Adrenal gland (tissue), 19 donors: ENCODE measurements around the gene BOLA2B. TPM values are rescaled to one million over a fixed set of nuclear protein-coding genes. Genes with fewer than 3 reads are reported as not detected.
A peak's percentile ranks its signal among the peaks of the same experiment; 100 is the strongest.
"Not testable (repeated sequence)": the region's sequence is repeated elsewhere in the genome, so short reads cannot be mapped to it uniquely, and the experiment has no call there.

ENCODE experiments used
- DNase-seq, 7 donors: peaks; one replicate each; pipeline ENCODE4 v3.0.0-alpha.2; 2019 to 2020
- H3K27ac ChIP-seq, 5 donors: fragments of 200-600 bp; sonication (generic) in 4 of 5; 1 replicate in 3 of 5; 2 replicates in 2 of 5; pipeline versions ENCODE4 v1.5.1 to v1.8.0; 2016 to 2020; ENCODE audit warnings: mild to moderate bottlenecking in 1 of 5
- H3K27me3 ChIP-seq: fragments of 200-600 bp; 2 replicates; pipeline ENCODE4 v1.8.0; 2021
- H3K36me3 ChIP-seq, 2 donors: fragments of 200-600 bp; replicated peaks in 1 of 2; 1 replicate in 1 of 2; 2 replicates in 1 of 2; pipeline versions ENCODE4 v1.5.1 to v1.8.0; 2018 to 2022
- H3K4me1 ChIP-seq, 2 donors: fragments of 200-600 bp; replicated peaks in 1 of 2; 1 replicate in 1 of 2; 2 replicates in 1 of 2; pipeline versions ENCODE4 v1.5.1 to v1.8.0; 2018 to 2021
- H3K4me3 ChIP-seq, 4 donors: fragments of 200-600 bp; sonication (generic) in 3 of 4; one replicate each; pipeline ENCODE4 v1.5.1; 2016 to 2018
- H3K9me3 ChIP-seq, 3 donors: fragments of 200-600 bp; sonication (generic) in 1 of 3; replicated peaks in 1 of 3; 1 replicate in 2 of 3; 2 replicates in 1 of 3; pipeline versions ENCODE4 v1.5.1 to v1.8.0; 2016 to 2021
- WGBS, 4 donors: extraction: QIAGEN DNeasy Blood & Tissue Kit in 2 of 4; methylation state at CpG; one replicate each; pipeline versions ENCODE4 v1.1.5 to v1.1.7; 2013 to 2017; 5-methylcytosine and 5-hydroxymethylcytosine counted together
- intact Hi-C, 2 donors: fragments of 100-400 bp; cut with DNase I; formaldehyde crosslinking; loops; one replicate each; pipeline versions ENCODE4 v1.14.1 to v1.15.0; 2022 to 2023
- long read RNA-seq, 10 donors: library from polyadenylated mRNA in 3 of 10; unstranded in 2 of 10; stranded (forward) in 1 of 10; transcript quantifications; one replicate each; pipeline ENCODE4 v2.0.0 and lab custom pipeline, GENCODE V29; 2021 to 2026
- polyA plus RNA-seq, 3 donors: library from polyadenylated mRNA; stranded (reverse); fragments of 200-250 nt in 2 of 3; fragments of 350-450 nt in 1 of 3; fragmentation: Illumina TruSeq in 1 of 3; extraction: RNeasy Lipid Tissue Mini Kit (QIAGEN cat#74804) in 1 of 3; gene quantifications; one replicate each; pipeline ENCODE4 v1.2.3, GENCODE V29; 2013 to 2014
- total RNA-seq, 9 donors: library from RNA; depleted of rRNA in 4 of 9; stranded (reverse); fragments of >200 nt in 4 of 9; fragments of 120-200 nt in 1 of 9; fragmentation: NEBNext Ultra II Directional in 1 of 9; extraction: Animal tissue kit (Norgen Biotek cat#: 25700) in 1 of 9; gene quantifications; one replicate each; pipeline versions ENCODE4 v1.1.0 to v1.2.4, GENCODE V29; 2013 to 2023
- donor health status: healthy with polysubstance abuse.
- donor health status: Bipolar disorder and iron deficiency.
- donor health status: DM: yes; HTN: yes; CAD: no.
- donor health status: DM: no; HTN: no; CAD: no.
- donor health status: DM: no; HTN: no; CAD: no.
- donor health status: DM: yes; HTN: yes; CAD: no.

BOLA2B gene
- total RNA-seq, result 100 to 1,000 TPM in 6 of 9 donors, 10 to 100 TPM in 3; 55.1 to 449 (median 143) TPM
- polyA plus RNA-seq, result 100 to 1,000 TPM in 2 of 3 donors, 10 to 100 TPM in 1; 96.4 to 329 (median 250) TPM
- long read RNA-seq, donor 1, transcript BOLA2B-202 (2 exons, 307 nt), result minor isoform, 10 of 70 reads
- long read RNA-seq, donor 1, transcript BOLA2B-201 (3 exons, 1,012 nt), result major isoform, 57 of 70 reads
- long read RNA-seq, donor 1, partial matches to known transcripts, result 0 of 70 reads
- long read RNA-seq, donor 1, other reads (novel, unspliced or antisense), result 0 of 70 reads
- long read RNA-seq, donor 2, transcript BOLA2B-201 (3 exons, 1,012 nt), result major isoform, 19 of 24 reads
- long read RNA-seq, donor 2, partial matches to known transcripts, result 0 of 24 reads
- long read RNA-seq, donor 2, other reads (novel, unspliced or antisense), result 0 of 24 reads
- long read RNA-seq, donor 3, transcript BOLA2B-201 (3 exons, 1,012 nt), result major isoform, 42 of 48 reads
- long read RNA-seq, donor 3, partial matches to known transcripts, result 0 of 48 reads
- long read RNA-seq, donor 3, other reads (novel, unspliced or antisense), result 0 of 48 reads
- long read RNA-seq, donor 4, transcript BOLA2B-201 (3 exons, 1,012 nt), result major isoform, 17 of 18 reads
- long read RNA-seq, donor 4, partial matches to known transcripts, result 0 of 18 reads
- long read RNA-seq, donor 4, other reads (novel, unspliced or antisense), result 0 of 18 reads
- long read RNA-seq, donor 5, transcript BOLA2B-201 (3 exons, 1,012 nt), result major isoform, 25 of 34 reads
- long read RNA-seq, donor 5, transcript BOLA2B-202 (2 exons, 307 nt), result minor isoform, 7 of 34 reads
- long read RNA-seq, donor 5, partial matches to known transcripts, result 0 of 34 reads
- long read RNA-seq, donor 5, other reads (novel, unspliced or antisense), result 1 of 34 reads
- long read RNA-seq, donor 6, transcript BOLA2B-201 (3 exons, 1,012 nt), result major isoform, 18 of 20 reads
- long read RNA-seq, donor 6, partial matches to known transcripts, result 0 of 20 reads
- long read RNA-seq, donor 6, other reads (novel, unspliced or antisense), result 0 of 20 reads
- long read RNA-seq, donor 7, transcript BOLA2B-201 (3 exons, 1,012 nt), result major isoform, 23 of 27 reads
- long read RNA-seq, donor 7, partial matches to known transcripts, result 0 of 27 reads
- long read RNA-seq, donor 7, other reads (novel, unspliced or antisense), result 0 of 27 reads
- long read RNA-seq, donor 8, transcript BOLA2B-201 (3 exons, 1,012 nt), result major isoform, 31 of 40 reads
- long read RNA-seq, donor 8, partial matches to known transcripts, result 0 of 40 reads
- long read RNA-seq, donor 8, other reads (novel, unspliced or antisense), result 0 of 40 reads
- long read RNA-seq, donor 9, transcript BOLA2B-201 (3 exons, 1,012 nt), result major isoform, 14 of 19 reads
- long read RNA-seq, donor 9, partial matches to known transcripts, result 0 of 19 reads
- long read RNA-seq, donor 9, other reads (novel, unspliced or antisense), result 0 of 19 reads
- long read RNA-seq, donor 10, transcript BOLA2B-201 (3 exons, 1,012 nt), result major isoform, 14 of 19 reads
- long read RNA-seq, donor 10, partial matches to known transcripts, result 0 of 19 reads
- long read RNA-seq, donor 10, other reads (novel, unspliced or antisense), result 0 of 19 reads

DNA sequence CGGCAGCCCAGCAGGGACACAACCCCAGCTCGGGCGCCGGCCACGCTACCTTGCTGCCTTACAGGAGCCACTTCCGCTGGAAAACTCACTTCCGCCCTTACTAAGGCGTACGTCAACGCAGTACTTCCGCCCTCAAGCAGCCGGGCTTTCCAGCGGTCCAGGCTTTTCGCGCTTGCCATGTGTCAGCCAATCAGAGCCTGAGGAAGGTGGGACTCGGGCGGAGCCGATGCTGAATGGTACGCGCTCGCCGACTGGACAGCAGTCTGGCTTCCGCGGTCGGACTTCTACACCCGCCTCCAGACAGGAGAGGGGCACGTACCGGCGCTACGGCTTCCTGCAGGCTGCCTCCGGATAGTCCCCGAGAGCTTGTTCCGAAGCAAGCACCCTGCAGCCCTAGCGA is at the start of gene BOLA2B, which contains the start of gene SLX1A:
TSS of gene BOLA2B (minus strand) at position 52 of the 400 bp plus-strand sequence. CDS start 71 bp downstream, outside the sequence.
TSS of gene SLX1A (plus strand) at position 261 of the 400 bp plus-strand sequence. CDS start 210 bp downstream, outside the sequence.
- H3K36me3 ChIP-seq, H3K27me3 ChIP-seq, DNase-seq, H3K4me1 ChIP-seq, intact Hi-C loops, H3K9me3 ChIP-seq: not testable (repeated sequence)
- Histone ChIP-seq H3K27ac (peak within 1 kb of the TSS in 1 of 5 donors; percentile 40), H3K4me3 (peak within 1 kb of the TSS in 1 of 4 donors; percentile 48)
- no CpG with 5 or more reads among the region's 34 CpGs for WGBS, 4 donors

DNA sequence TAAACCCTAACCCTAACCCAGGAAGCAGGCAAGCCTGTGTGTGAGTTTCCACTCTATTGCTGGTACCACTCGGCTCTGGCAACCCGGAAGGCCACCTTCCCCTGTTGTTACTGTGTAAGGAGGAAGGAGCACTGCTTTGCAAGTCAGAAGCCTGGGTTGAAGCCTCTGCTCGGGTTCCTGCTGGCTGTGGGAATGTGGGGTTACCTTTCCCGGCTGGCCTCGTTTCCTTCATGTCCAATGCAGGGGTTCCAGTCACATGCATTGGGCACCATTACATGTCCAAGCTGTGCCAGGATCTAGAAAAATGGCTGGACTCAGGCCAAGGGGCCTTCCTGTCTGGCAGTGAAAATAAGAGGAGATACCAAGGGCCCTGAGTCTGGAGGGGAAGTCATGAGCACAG is 23.6 kb upstream of the BOLA2B start:
- H3K27me3 ChIP-seq, H3K4me3 ChIP-seq, H3K9me3 ChIP-seq, H3K4me1 ChIP-seq, H3K36me3 ChIP-seq, H3K27ac ChIP-seq, intact Hi-C loops: not testable (repeated sequence)
- WGBS, 4 donors, result 57 to 76% (median 61%) methylated on average over 3 of the region's 5 CpGs; no CpG with 5 or more reads in 1 of the 4 donors
- peak in 4 of 7 donors; percentile 0 to 40 (median 8) for DNase-seq

DNA sequence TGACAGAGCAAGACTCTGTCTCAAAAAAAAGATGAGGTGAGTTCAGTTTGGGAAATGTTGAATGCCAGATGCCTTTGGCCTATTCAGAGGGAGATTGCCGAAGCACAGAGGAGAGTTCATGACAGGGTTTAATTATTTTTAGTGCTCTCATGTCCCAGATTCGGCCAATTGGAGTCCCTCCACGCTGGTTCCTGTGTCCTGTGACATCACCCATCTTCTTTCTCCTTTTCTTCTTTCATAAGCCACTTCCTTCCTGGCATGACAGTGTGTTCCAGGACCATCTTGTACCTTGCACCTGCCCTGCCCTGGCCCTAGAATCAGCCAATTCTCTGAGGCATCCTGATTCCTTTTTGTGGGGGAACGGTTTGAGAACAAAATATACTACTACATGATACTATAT is 17.9 kb upstream of the BOLA2B start:
- H3K4me1 ChIP-seq, H3K9me3 ChIP-seq, DNase-seq, H3K36me3 ChIP-seq, H3K27me3 ChIP-seq, H3K4me3 ChIP-seq, H3K27ac ChIP-seq, intact Hi-C loops: not testable (repeated sequence)
- WGBS, 4 donors, result no CpG with 5 or more reads among the region's 4 CpGs

DNA sequence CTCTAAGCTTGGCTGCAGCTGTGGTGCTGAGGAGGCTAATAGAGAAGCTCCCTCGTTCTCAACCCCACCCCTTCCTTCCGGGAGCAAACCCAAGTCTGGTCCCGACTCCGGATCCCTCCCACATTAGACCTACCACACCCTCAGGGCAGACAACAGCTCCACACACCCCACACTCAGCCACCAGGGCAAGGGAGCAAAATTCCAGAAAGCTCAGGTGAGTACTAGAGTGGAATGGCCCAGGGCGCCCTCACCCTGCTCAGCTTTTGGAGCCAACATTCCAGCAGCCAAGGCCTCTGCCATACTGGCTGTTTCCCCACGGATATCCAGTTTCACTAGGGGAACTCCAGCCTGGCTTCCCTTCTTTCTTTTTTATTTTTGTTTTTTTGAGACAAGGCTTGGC is 15.6 kb upstream of the BOLA2B start:
- peak in 5 of 7 donors; percentile 10 to 54 (median 31) for DNase-seq
- H3K4me1 ChIP-seq, H3K4me3 ChIP-seq, H3K9me3 ChIP-seq, intact Hi-C loops, H3K27ac ChIP-seq, H3K36me3 ChIP-seq, H3K27me3 ChIP-seq: not testable (repeated sequence)
- 22 to 39% methylated on average over 4 of the region's 6 CpGs; no CpG with 5 or more reads in 2 of the 4 donors for WGBS, 4 donors

DNA sequence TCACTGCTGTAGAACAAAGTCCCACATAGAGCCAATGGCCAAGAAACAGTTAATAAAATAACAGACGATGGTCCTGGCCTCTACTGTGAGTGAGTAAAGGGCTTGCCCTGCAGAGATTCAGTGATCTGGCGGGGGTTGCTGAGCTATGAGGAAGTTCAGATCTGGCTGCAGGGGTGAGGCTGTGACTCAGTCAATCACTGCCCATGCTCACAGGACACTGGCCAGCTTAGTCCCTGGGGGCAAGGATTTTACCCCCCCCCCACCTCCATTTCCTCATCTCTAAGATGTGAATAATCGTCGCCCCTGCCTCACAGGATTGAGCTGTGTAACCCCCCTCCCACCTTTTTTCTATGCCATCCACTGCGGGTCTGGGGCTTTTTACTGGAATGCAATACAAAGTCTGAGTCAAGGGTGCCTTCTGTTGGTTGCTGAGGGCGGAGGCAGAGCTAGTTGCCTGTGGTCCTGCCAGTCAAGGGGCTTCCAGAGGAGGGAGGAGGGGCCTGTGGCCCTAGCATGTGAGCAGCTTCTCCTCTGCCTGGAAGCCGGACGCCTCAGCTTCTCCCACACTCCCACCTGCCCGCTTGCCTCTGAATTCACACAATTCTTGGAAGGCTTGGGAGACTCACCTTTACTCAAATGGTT is 13.7 kb upstream of the BOLA2B start:
- WGBS, 4 donors, result 14 to 63% methylated on average over 2 of the region's 9 CpGs; no CpG with 5 or more reads in 2 of the 4 donors
- H3K4me1 ChIP-seq, H3K36me3 ChIP-seq, H3K4me3 ChIP-seq, H3K27me3 ChIP-seq, H3K27ac ChIP-seq, H3K9me3 ChIP-seq, intact Hi-C loops: not testable (repeated sequence)
- DNase-seq, result peak in 6 of 7 donors; percentile 3 to 46 (median 16)

DNA sequence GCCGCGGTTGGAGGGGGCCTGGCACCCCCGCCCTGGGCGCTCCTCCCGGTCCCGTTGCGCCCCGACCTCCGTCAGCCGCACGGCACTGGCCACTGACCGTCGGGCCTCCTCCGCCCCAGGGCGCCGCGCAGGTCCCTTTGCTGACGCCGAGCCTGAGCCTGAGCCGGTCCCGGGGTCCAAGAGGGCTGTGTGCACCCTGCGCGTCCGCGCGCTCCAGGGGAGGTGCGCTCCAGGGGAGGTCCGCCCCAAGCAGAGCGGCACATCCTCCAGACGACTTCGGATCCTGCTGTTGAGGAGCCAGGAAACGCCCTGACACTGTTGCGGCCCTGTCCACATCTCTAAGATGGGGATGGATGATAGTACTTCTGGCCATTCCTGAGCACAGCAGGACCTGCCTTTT is 12.8 kb upstream of the BOLA2B start:
- H3K4me1 ChIP-seq, H3K9me3 ChIP-seq, H3K27me3 ChIP-seq, H3K36me3 ChIP-seq, intact Hi-C loops, H3K27ac ChIP-seq, DNase-seq: not testable (repeated sequence)
- H3K4me3 ChIP-seq, result peak overlapping the region in 1 of 4 donors; percentile 51
- no CpG with 5 or more reads among the region's 33 CpGs for WGBS, 4 donors

DNA sequence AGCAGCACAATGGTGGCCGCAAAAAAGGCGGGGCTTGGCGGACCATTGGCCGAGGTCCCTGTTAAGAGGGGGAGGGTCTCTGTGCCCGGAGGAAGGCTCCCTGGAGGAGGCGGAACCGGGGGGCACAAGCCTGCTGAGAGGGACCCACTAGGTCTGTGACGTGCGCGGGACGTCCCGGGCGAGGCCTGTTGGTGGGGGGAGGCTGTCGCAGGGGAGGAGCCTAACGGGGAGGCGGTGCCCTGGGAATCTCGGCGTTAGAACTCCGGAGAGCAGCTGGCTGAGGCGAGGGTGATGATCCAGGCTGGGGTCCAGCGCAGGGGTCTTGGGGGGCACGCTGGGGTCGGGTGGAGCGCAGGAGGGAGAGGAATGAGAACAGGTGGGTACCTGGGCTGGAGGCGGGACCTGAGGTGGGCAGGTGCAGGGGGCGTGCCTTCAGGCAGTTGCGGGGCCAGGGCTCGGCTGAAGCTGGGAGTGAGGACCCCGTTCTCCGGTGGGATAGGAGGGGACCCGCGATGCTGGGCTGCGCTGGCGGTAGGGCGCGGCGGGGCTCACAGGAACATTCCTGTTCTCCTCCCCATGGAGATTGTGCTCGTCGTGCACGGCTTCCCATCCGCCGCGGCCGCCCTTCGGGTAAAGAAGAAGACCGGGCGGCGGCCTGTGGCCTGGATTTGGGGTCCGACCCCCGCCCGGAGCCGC is 12.2 kb upstream of the BOLA2B start:
- peak in 5 of 7 donors; percentile 5 to 48 (median 17) for DNase-seq
- H3K27ac ChIP-seq, H3K4me1 ChIP-seq, H3K36me3 ChIP-seq, H3K9me3 ChIP-seq, intact Hi-C loops, H3K27me3 ChIP-seq: not testable (repeated sequence)
- WGBS, 4 donors, result 0 to 3% (median 0%) methylated on average over 5 to 19 of the region's 52 CpGs; no CpG with 5 or more reads in 1 of the 4 donors
- peak overlapping the region in 1 of 4 donors; percentile 51 for H3K4me3 ChIP-seq

DNA sequence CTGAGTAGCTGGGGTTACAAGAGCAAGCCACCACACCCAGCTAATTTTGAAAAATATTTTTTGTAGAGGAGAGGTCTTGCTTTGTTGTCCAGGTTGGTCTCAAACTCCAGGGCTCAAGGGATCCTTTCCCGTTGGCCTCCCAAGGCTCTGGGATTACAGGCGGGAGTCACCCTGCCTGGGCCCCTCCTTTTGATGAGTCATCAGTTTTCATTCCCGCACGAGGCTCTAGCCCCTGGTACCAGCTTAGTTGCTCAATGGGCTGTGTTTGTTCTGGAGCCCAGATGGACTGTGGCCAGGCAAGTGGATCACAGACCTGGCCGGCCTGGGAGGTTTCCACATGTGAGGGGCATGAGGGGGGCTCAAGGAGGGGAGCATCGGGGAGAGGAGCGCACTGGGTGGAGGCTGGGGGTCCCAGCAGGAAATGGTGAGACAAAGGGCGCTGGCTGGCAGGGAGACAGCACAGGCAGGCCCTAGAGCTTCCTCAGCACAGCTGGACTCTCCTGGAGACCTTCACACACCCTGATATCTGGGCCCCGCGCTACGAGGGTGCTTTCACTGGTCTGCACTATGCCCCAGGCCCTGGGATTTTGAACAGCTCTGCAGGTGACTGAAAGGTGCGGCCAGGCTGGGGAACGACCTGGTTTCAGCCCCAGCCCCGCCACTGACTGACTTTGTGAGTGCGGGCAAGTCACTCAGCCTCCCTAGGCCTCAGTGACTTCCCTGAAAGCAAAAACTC is 6.3 kb upstream of the BOLA2B start:
- H3K27me3 ChIP-seq, H3K36me3 ChIP-seq, H3K9me3 ChIP-seq, H3K27ac ChIP-seq, H3K4me3 ChIP-seq, DNase-seq, intact Hi-C loops, H3K4me1 ChIP-seq: not testable (repeated sequence)
- WGBS, 4 donors, result no CpG with 5 or more reads among the region's 15 CpGs
